ENCODE measurements around the gene NEUROG2. TPM values are rescaled to one million over a fixed set of nuclear protein-coding genes. Genes with fewer than 3 reads are reported as not detected.

Gene NEUROG2
- total RNA-seq: 0.24 TPM in 1 of 2 replicates, not detected in the other
- polyA plus RNA-seq: 0.44 TPM in 1 of 2 replicates, not detected in the other

DNA sequence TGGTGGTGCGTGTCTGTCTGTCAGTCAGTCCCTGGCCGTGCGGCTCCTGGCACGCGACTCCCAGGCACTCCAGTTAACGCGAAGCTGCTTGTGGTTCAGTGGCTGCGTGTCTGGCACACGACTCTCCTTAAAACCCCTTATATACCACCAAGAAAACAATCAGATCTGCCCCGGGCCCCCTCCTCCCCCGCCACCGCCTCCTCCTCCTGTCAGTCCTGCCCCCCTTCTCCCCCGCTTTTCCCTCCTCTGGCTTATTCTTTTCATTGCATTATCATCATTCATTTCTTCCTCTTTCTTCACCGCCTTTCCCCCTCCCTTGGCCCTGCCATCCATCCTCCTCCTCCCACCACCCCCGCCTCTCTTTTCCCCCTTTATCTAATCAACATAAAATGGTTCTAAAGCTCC lies at the start of gene NEUROG2:
TSS of gene NEUROG2 (minus strand) at position 115 of the 405 bp plus-strand sequence. CDS start 705 bp downstream, outside the sequence.
- peaks cover 7% of the 10 kb centered on the region for H3K4me1 ChIP-seq (ENCODE audit: low read depth)
- peaks cover 100% of the 10 kb centered on the region for H3K27me3 ChIP-seq
- H3K36me3 ChIP-seq: no peaks in the 10 kb centered on the region
- TF ChIP-seq CTCF (IDR thresholded peaks at IDR 0.05; ENCODE audit: low read depth, low read length): no peak
- H3K27ac ChIP-seq: no peak within 1 kb of the TSS
- H3K4me3 ChIP-seq: peak within 1 kb of the TSS; percentile 22
- DNase-seq (ENCODE audit: low read depth in 1 of 2, low spot score in 1 of 2): no peak
- H3K9me3 ChIP-seq (ENCODE audit: low read depth): no peaks in the 10 kb centered on the region

- H3K4me1 ChIP-seq (ENCODE audit: low read depth): no peaks in the 10 kb centered on the region
- no peak for DNase-seq (ENCODE audit: low read depth in 1 of 2, low spot score in 1 of 2)
Measured at GRCh38 chr4:112564706-112565270, 48.8 kb upstream of the NEUROG2 start.

GRCh38 chr4:112563431-112564200 lies 47.6 kb upstream of the NEUROG2 start:
- Histone ChIP-seq H3K27ac (no peak overlapping the region), H3K9me3 (ENCODE audit: low read depth) (no peaks in the 10 kb centered on the region), H3K36me3 (no peaks in the 10 kb centered on the region), H3K4me1 (ENCODE audit: low read depth) (no peaks in the 10 kb centered on the region), H3K27me3 (no peaks in the 10 kb centered on the region), H3K4me3 (no peak overlapping the region)
- no peak for TF ChIP-seq CTCF (IDR thresholded peaks at IDR 0.05; ENCODE audit: low read depth, low read length)
- no peak for DNase-seq (ENCODE audit: low read depth in 1 of 2, low spot score in 1 of 2)

More at GRCh38 chr4:112564706-112565270, 48.8 kb upstream of the NEUROG2 start:
- Histone ChIP-seq H3K27me3 (no peaks in the 10 kb centered on the region), H3K9me3 (ENCODE audit: low read depth) (no peaks in the 10 kb centered on the region), H3K36me3 (no peaks in the 10 kb centered on the region), H3K4me3 (no peak overlapping the region), H3K27ac (no peak overlapping the region)
- no peak for TF ChIP-seq CTCF (IDR thresholded peaks at IDR 0.05; ENCODE audit: low read depth, low read length)

GRCh38 chr4:112562254-112562879 lies 46.4 kb upstream of the NEUROG2 start:
- Histone ChIP-seq H3K4me1 (ENCODE audit: low read depth) (no peaks in the 10 kb centered on the region), H3K27me3 (no peaks in the 10 kb centered on the region), H3K4me3 (no peak overlapping the region), H3K36me3 (no peaks in the 10 kb centered on the region), H3K27ac (no peak overlapping the region), H3K9me3 (ENCODE audit: low read depth) (no peaks in the 10 kb centered on the region)
- DNase-seq (ENCODE audit: low read depth in 1 of 2, low spot score in 1 of 2): no peak
- TF ChIP-seq CTCF (IDR thresholded peaks at IDR 0.05; ENCODE audit: low read depth, low read length): no peak

- no peak overlapping the region for H3K27ac ChIP-seq
- no peaks in the 10 kb centered on the region for H3K4me1 ChIP-seq (ENCODE audit: low read depth)
- DNase-seq (ENCODE audit: low read depth in 1 of 2, low spot score in 1 of 2): no peak
- H3K36me3 ChIP-seq: no peaks in the 10 kb centered on the region
- no peaks in the 10 kb centered on the region for H3K9me3 ChIP-seq (ENCODE audit: low read depth)
- H3K4me3 ChIP-seq: no peak overlapping the region
- H3K27me3 ChIP-seq: no peaks in the 10 kb centered on the region
- TF ChIP-seq CTCF (IDR thresholded peaks at IDR 0.05; ENCODE audit: low read depth, low read length): no peak
Measured at GRCh38 chr4:112560084-112560483, 44.1 kb upstream of the NEUROG2 start.
